Sigmoid colon (tissue), 7 donors: ENCODE results near the gene BEX5. TPM values are rescaled to one million over a fixed set of nuclear protein-coding genes. Genes with fewer than 3 reads are reported as not detected.
A peak's percentile ranks its signal among the peaks of the same experiment; 100 is the strongest.
"Not testable (repeated sequence)": the region's sequence is repeated elsewhere in the genome, so short reads cannot be mapped to it uniquely, and the experiment has no call there.

Experiments used
- DNase-seq: peaks from one replicate; pipeline ENCODE4 v3.0.0-alpha.2; 2019
- H3K27ac ChIP-seq, 4 donors: fragments of 200-600 bp; sonication (generic); one replicate each; pipeline ENCODE4 v1.5.1; 2016 to 2019; ENCODE audit warnings: mild to moderate bottlenecking in 1 of 4
- H3K27me3 ChIP-seq, 3 donors: fragments of 200-600 bp; sonication (generic); one replicate each; pipeline ENCODE4 v1.5.1; 2019; ENCODE audit warnings: mild to moderate bottlenecking in 1 of 3
- H3K36me3 ChIP-seq, 4 donors: fragments of 200-600 bp; sonication (generic); one replicate each; pipeline ENCODE4 v1.5.1; 2016 to 2019
- H3K4me1 ChIP-seq, 4 donors: fragments of 200-600 bp; sonication (generic); one replicate each; pipeline ENCODE4 v1.5.1; 2017 to 2019
- H3K4me3 ChIP-seq, 4 donors: fragments of 200-600 bp; sonication (generic); one replicate each; pipeline ENCODE4 v1.5.1; 2017 to 2019; ENCODE audit warnings: mild to moderate bottlenecking in 2 of 4, moderate library complexity in 1 of 4
- H3K9me3 ChIP-seq, 4 donors: fragments of 200-600 bp in 3 of 4; sonication (generic) in 3 of 4; one replicate each; pipeline versions ENCODE4 v1.5.1 to v1.6.1; 2013 to 2019
- CTCF ChIP-seq, 4 experiments: fragments of 450-650 bp in 3 of 4; fragments of 200-600 bp in 1 of 4; IDR thresholded peaks; one replicate each; pipeline ENCODE4 v1.5.1; 2016 to 2019; ENCODE audit warnings: antibody characterized with exemption in 4 of 4, mild to moderate bottlenecking in 3 of 4, moderate library complexity in 2 of 4
- EP300 ChIP-seq, 4 donors: sonication (generic); formaldehyde crosslinking; IDR thresholded peaks; one replicate each; pipeline ENCODE4 v1.6.1; 2017; ENCODE audit warnings: antibody characterized with exemption in 4 of 4
- POLR2A ChIP-seq, 2 donors: fragments of 450-650 bp; IDR thresholded peaks; one replicate each; pipeline ENCODE4 v1.6.1; 2016; ENCODE audit warnings: antibody characterized with exemption in 2 of 2, mild to moderate bottlenecking in 2 of 2, moderate library complexity in 2 of 2
- POLR2AphosphoS5 ChIP-seq, 4 donors: sonication (generic); formaldehyde crosslinking; IDR thresholded peaks; one replicate each; pipeline ENCODE4 v1.6.1; 2017; ENCODE audit warnings: antibody characterized with exemption in 4 of 4
- WGBS, 2 donors: extraction: QIAGEN DNeasy Blood & Tissue Kit; methylation state at CpG; one replicate each; pipeline ENCODE4 v1.1.7; 2013; 5-methylcytosine and 5-hydroxymethylcytosine counted together
- intact Hi-C: fragments of 100-400 bp; cut with DNase I; formaldehyde crosslinking; loops from one replicate; pipeline ENCODE4 v1.15.1; 2023
- polyA plus RNA-seq, 3 donors: library from polyadenylated mRNA; stranded (reverse); fragments of 200-250 nt; gene quantifications; one replicate each; pipeline ENCODE4 v1.2.3, GENCODE V29; 2013
- total RNA-seq, 4 donors: library from RNA; depleted of rRNA; stranded (reverse); fragments of >200 nt; gene quantifications; one replicate each; pipeline ENCODE4 v1.1.0, GENCODE V29; 2016
- donor health status: healthy with polysubstance abuse.
- donor health status: Bipolar disorder and iron deficiency.
- donor health status: healthy.

The BEX5 gene
- total and polyA plus RNA-seq, 7 donors = 1.4 to 10.2 (median 2.3) TPM

DNA sequence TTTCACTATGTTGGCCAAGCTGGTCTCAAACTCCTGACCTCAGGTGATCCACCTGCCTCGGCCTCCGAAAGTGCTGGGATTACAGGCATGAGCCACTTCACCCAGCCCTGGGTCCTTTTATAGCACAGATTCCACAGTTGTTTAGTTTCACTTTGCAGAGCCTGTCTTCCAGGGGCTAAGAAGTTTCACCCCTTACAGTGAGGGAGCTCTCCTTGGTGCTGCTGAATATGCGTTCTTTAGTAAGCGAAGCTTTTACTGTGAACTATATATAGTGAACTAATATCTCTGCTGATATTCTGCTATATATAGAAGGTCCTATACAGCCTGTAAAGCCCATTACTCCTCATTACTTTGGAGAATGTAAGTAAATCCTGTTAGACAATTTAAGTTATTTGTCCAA, 17.7 kb downstream of the BEX5 start:
- H3K27ac ChIP-seq = no peak overlapping the region
- intact Hi-C loops = no loop called here

DNA sequence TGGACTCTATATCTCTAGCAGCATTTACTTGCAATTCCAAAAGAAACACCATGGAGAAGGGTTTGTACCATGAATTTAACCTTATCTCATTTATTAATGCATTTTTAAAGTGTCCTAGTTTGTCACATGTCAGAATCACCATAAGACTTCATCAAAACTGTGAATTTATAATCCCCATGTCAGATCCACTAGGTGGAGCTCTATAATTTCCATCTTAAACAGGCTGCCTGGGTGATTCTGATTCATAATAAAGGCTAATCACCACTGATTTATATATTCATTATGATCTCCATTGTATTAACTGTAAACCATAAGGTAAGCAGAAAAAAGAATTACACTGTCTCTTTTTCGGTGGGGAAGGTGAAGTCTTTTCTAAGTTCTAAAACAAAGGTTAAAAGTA, 26.3 kb downstream of the BEX5 start:
- H3K27me3 ChIP-seq = peaks cover 0 to 3% (median 0%) of the 10 kb centered on the region in 3 donors
- DNase-seq = no peak
- H3K4me3 ChIP-seq = no peak overlapping the region
- 56 to 76% methylated on average over 1 of the region's 1 CpG for WGBS, 2 donors
- TF ChIP-seq POLR2A (IDR thresholded peaks at IDR 0.05) (no peak), EP300 (IDR thresholded peaks at IDR 0.05) (no peak), CTCF (IDR thresholded peaks at IDR 0.05) (no peak), POLR2AphosphoS5 (IDR thresholded peaks at IDR 0.05) (no peak)
- H3K27ac ChIP-seq = no peak overlapping the region
- intact Hi-C loops = loop anchor here (10.0 kb wide), 1 partner anchor 195 kb away; the partner anchor contains the start of gene ZMAT1
- H3K4me1 ChIP-seq = peaks cover 0 to 8% (median 0%) of the 10 kb centered on the region in 4 donors
- no peaks in the 10 kb centered on the region for H3K36me3 ChIP-seq
- H3K9me3 ChIP-seq = no peaks in the 10 kb centered on the region

More for the DNA sequence above, 17.7 kb downstream of the BEX5 start:
- Histone ChIP-seq H3K4me1 (no peaks in the 10 kb centered on the region), H3K36me3 (no peaks in the 10 kb centered on the region), H3K9me3 (no peaks in the 10 kb centered on the region), H3K4me3 (no peak overlapping the region), H3K27me3 (peaks cover 0 to 4% (median 0%) of the 10 kb centered on the region in 3 donors)
- DNase-seq = no peak
- no peak for TF ChIP-seq POLR2A (IDR thresholded peaks at IDR 0.05)
- no peak for TF ChIP-seq CTCF (IDR thresholded peaks at IDR 0.05)
- no peak for TF ChIP-seq EP300 (IDR thresholded peaks at IDR 0.05)
- TF ChIP-seq POLR2AphosphoS5 (IDR thresholded peaks at IDR 0.05) = no peak
- WGBS, 2 donors = 37 to 50% methylated on average over 4 of the region's 4 CpGs

- no peaks in the 10 kb centered on the region for H3K36me3 ChIP-seq
- H3K4me1 ChIP-seq = peaks cover 0 to 8% (median 0%) of the 10 kb centered on the region in 4 donors
- TF ChIP-seq CTCF (IDR thresholded peaks at IDR 0.05) = no peak
- no peak for TF ChIP-seq EP300 (IDR thresholded peaks at IDR 0.05)
- no peak for TF ChIP-seq POLR2A (IDR thresholded peaks at IDR 0.05)
- TF ChIP-seq POLR2AphosphoS5 (IDR thresholded peaks at IDR 0.05) = no peak
- peaks cover 0 to 3% (median 0%) of the 10 kb centered on the region in 3 donors for H3K27me3 ChIP-seq
- intact Hi-C loops = loop anchor here (10.0 kb wide), 1 partner anchor 192 kb away; the partner anchor contains the start of gene ZMAT1
- no peaks in the 10 kb centered on the region for H3K9me3 ChIP-seq
- no peak overlapping the region for H3K4me3 ChIP-seq
- no peak for DNase-seq
- peak overlapping the region; percentile 62 to 76 (median 76) for H3K27ac ChIP-seq
- WGBS, 2 donors = 52 to 53% methylated on average over 8 of the region's 8 CpGs
Measured at GRCh38 chrX:102126863-102127262, 28.9 kb downstream of the BEX5 start.

DNA sequence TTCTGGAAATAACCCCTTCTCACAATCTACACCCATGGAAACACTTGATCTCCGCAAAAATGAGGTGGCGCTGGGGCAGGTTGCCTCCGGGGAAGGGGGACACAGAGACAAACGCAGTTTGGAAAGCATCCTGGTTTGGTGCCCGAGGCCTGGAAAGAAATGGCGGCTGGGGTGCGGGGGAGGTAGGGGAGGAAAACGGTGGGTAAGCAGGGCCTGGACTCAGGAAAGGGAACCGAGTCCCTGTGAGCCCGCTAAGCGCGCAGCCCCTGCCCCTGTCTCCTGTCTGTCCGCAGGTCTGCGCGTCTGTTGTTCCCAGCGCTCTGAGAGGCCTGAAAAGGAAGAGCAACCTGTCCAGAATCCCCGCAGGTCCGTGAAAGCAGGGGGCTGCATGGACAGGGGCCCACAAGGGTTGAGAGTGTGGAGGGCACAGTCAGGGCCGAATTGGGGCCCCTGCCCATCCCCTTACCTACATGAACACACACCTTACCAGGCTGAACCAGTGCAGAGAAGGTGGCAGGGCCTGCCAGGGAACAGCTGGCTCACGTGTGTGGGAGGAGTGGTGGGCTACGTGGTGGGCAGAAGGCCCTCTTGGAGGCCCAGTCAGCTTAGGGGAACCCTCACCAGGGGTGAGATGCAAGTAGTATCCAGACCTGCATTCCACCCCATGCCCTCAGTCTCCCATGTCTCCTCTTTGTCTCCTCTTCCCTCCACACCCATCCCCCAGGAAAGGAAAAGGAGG, 29.5 kb downstream of the BEX5 start:
- not testable (repeated sequence) for H3K9me3 ChIP-seq, DNase-seq, H3K36me3 ChIP-seq, H3K27me3 ChIP-seq, H3K4me1 ChIP-seq
- 20 to 29% methylated on average over 21 of the region's 21 CpGs for WGBS, 2 donors
- peak overlapping the region; percentile 62 to 76 (median 76) for H3K27ac ChIP-seq
- intact Hi-C loops = loop anchor here (10.0 kb wide), 1 partner anchor 191 kb away; the partner anchor contains the start of gene ZMAT1
- peak overlapping the region; percentile 29 to 45 (median 41) for H3K4me3 ChIP-seq

DNA sequence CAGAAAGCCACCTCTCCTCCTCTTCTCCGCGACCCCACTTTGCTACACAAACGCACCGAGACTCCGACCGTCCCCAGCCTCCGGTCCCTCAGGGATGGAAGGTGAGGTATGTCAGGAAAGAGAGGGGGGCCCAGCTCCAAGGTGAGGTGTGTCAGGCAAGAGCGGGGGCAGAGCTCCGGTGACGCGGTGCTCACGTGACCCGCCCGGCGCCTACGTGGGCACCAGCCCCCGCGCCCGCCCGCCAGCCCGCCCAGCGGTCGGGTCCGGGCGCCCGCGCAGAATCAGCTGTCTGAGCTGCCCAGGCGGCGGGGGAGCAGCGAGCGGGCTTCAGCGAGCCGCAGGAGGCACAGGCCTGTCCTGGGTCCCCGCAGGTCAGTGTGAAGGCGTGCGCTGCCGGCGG, 30.3 kb downstream of the BEX5 start, which contains the start of gene TCEAL2:
Gene TCEAL2 (plus strand): TSS at position 244 of the 400 bp plus-strand sequence. CDS start 1,152 bp downstream, outside the sequence.
- not testable (repeated sequence) for H3K27me3 ChIP-seq, H3K4me1 ChIP-seq, H3K9me3 ChIP-seq, H3K36me3 ChIP-seq
- peak within 1 kb of the TSS; percentile 62 to 76 (median 76) for H3K27ac ChIP-seq
- peak; percentile 69 for DNase-seq
- TF ChIP-seq POLR2AphosphoS5 (IDR thresholded peaks at IDR 0.05) = peak in 1 of 4 donors; percentile 6
- intact Hi-C loops = loop anchor here (10.0 kb wide), 1 partner anchor 191 kb away; the partner anchor contains the start of gene ZMAT1
- H3K4me3 ChIP-seq = peak within 1 kb of the TSS; percentile 29 to 45 (median 41)
- 2 to 5% methylated on average over 33 of the region's 38 CpGs for WGBS, 2 donors

- peak overlapping the region; percentile 29 to 45 (median 41) for H3K4me3 ChIP-seq
- DNase-seq, H3K4me1 ChIP-seq, H3K27me3 ChIP-seq, H3K9me3 ChIP-seq, H3K36me3 ChIP-seq: not testable (repeated sequence)
- intact Hi-C loops = loop anchor here (10.0 kb wide), 1 partner anchor 190 kb away; the partner anchor contains the start of gene ZMAT1
- H3K27ac ChIP-seq = peak overlapping the region; percentile 42 to 76 (median 69)
- 18% methylated on average over 8 to 9 of the region's 10 CpGs for WGBS, 2 donors
Measured at GRCh38 chrX:102125014-102125413, 30.8 kb downstream of the BEX5 start.
